ENCODE data around the gene ZNF597.

- TF ChIP-seq CTCF (conservative IDR thresholded peaks at IDR 0.05; ENCODE audit: low read depth in 2 of 2), result no peak
- no peak for TF ChIP-seq EZH2 (IDR thresholded peaks at IDR 0.05; ENCODE audit: low read depth, unreplicated experiment)
Observed at GRCh38 chr16:3492356-3492755, 49.1 kb upstream of the ZNF597 start.

Data from GM23338 (cell line).